ENCODE data around the gene RBPJ.

The RBPJ gene

DNA sequence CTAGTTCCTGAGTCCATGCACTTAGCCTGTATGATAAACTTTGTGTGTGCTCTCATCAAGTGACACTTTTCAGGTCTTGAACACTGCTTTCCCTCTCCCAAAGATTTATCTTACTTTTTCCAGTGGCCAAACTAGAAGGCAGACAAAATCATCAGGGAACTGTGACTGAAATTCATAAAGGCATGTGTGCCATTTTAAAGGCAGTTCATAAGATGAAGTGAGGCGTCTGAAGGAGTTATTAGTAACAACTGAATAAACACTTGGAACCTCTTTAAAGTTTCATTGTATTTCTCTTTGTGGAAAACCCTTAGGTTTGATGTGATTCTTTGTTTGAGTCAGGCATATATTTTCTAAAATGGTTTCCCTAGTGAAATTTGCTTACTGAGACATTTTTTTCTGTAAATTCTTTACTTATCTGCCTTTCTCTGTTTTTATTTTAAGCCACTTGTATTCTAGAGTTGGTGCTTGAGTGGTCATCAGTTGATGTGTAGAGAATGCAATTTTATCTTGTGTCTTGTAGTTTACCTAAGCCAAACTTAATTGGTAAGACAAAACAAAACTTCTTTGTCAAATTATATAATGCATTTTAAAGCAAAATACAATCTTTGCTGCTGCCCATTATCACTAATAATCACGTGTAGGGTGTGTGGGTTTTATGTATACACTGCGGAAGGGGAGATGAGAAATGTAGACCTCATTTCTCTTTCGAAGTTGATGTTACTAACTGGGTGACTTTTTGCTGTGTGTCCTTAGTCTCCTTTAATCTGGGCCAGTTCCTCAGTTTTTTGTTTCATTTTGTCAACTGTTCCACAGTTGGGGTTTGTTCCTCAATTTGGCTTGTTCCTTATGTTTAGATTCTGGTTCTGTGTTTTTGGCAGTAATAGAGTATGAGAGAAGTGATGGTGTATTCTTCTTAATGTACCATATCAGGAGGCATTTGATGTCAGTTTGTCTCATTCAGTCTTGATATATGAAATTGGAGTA lies 56.8 kb downstream of the RBPJ start:
- Histone ChIP-seq H3K79me2 (ENCODE audit: insufficient read depth, low read length) (peaks cover 13% of the 10 kb centered on the region), H3F3A (ENCODE audit: insufficient read depth) (no peaks in the 10 kb centered on the region), H2AFZ (ENCODE audit: low read depth, low read length, severe bottlenecking) (no peak overlapping the region), H3K9me3 (ENCODE audit: insufficient read depth, low read length) (no peaks in the 10 kb centered on the region), H3K27me3 (ENCODE audit: low read length) (no peaks in the 10 kb centered on the region), H3K9ac (ENCODE audit: low read length) (no peak overlapping the region), H3K9me2 (replicated peaks; ENCODE audit: insufficient read depth, low read length) (no peaks in the 10 kb centered on the region), H3K36me3 (ENCODE audit: low read length) (no peaks in the 10 kb centered on the region), H3K4me3 (ENCODE audit: insufficient read depth, low read length, poor library complexity, severe bottlenecking) (no peak overlapping the region), H4K20me1 (ENCODE audit: low read depth, low read length) (peaks cover 32% of the 10 kb centered on the region), H3K4me2 (ENCODE audit: low read depth, low read length, poor library complexity, severe bottlenecking) (no peak overlapping the region), H3K27ac (ENCODE audit: low read depth, low read length) (no peak overlapping the region)
- TF ChIP-seq EZH2phosphoT487 (conservative IDR thresholded peaks at IDR 0.05; ENCODE audit: low read length), result no peak
- TF ChIP-seq, protein P1, sequence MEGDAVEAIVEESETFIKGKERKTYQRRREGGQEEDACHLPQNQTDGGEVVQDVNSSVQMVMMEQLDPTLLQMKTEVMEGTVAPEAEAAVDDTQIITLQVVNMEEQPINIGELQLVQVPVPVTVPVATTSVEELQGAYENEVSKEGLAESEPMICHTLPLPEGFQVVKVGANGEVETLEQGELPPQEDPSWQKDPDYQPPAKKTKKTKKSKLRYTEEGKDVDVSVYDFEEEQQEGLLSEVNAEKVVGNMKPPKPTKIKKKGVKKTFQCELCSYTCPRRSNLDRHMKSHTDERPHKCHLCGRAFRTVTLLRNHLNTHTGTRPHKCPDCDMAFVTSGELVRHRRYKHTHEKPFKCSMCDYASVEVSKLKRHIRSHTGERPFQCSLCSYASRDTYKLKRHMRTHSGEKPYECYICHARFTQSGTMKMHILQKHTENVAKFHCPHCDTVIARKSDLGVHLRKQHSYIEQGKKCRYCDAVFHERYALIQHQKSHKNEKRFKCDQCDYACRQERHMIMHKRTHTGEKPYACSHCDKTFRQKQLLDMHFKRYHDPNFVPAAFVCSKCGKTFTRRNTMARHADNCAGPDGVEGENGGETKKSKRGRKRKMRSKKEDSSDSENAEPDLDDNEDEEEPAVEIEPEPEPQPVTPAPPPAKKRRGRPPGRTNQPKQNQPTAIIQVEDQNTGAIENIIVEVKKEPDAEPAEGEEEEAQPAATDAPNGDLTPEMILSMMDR (IDR thresholded peaks at IDR 0.05; ENCODE audit: insufficient read depth, low read length, poor library complexity, severe bottlenecking), result no peak

DNA sequence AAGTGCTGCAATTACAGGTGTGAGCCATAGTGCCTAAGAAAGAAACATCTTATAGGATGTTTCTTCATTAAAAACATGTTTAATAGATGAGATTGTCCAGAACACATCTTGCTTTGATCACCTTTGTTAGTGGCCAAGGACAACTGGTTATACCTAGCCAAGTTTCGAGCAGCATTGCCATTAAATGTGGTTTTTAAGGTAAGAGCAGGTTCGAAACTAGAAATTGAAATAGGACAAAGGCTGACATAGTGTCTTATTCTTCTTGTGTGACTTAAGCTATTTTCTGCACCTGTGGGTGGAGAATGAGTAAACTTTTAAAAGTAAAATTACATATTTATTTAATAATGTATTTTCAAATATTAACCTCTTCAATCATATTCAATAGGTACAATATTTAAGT lies 59.0 kb downstream of the RBPJ start:
- H3K27ac ChIP-seq (ENCODE audit: low read depth, low read length), result no peak overlapping the region
- H3K79me2 ChIP-seq (ENCODE audit: insufficient read depth, low read length), result peaks cover 11% of the 10 kb centered on the region
- H2AFZ ChIP-seq (ENCODE audit: low read depth, low read length, severe bottlenecking), result no peak overlapping the region
- H3K4me3 ChIP-seq (ENCODE audit: insufficient read depth, low read length, poor library complexity, severe bottlenecking), result no peak overlapping the region
- H3K9me3 ChIP-seq (ENCODE audit: insufficient read depth, low read length), result no peaks in the 10 kb centered on the region
- no peak overlapping the region for H3K9ac ChIP-seq (ENCODE audit: low read length)
- TF ChIP-seq EZH2phosphoT487 (conservative IDR thresholded peaks at IDR 0.05; ENCODE audit: low read length), result no peak
- TF ChIP-seq, protein P1 (IDR thresholded peaks at IDR 0.05; ENCODE audit: insufficient read depth, low read length, poor library complexity, severe bottlenecking), result no peak
- H3K36me3 ChIP-seq (ENCODE audit: low read length), result no peaks in the 10 kb centered on the region
- peaks cover 25% of the 10 kb centered on the region; the same call in 1 of the 2 replicates for H4K20me1 ChIP-seq (ENCODE audit: low read depth, low read length)
- H3K9me2 ChIP-seq (replicated peaks; ENCODE audit: insufficient read depth, low read length), result no peaks in the 10 kb centered on the region
- no peaks in the 10 kb centered on the region for H3K27me3 ChIP-seq (ENCODE audit: low read length)
- no peak overlapping the region for H3K4me2 ChIP-seq (ENCODE audit: low read depth, low read length, poor library complexity, severe bottlenecking)
- H3F3A ChIP-seq (ENCODE audit: insufficient read depth), result no peaks in the 10 kb centered on the region

DNA sequence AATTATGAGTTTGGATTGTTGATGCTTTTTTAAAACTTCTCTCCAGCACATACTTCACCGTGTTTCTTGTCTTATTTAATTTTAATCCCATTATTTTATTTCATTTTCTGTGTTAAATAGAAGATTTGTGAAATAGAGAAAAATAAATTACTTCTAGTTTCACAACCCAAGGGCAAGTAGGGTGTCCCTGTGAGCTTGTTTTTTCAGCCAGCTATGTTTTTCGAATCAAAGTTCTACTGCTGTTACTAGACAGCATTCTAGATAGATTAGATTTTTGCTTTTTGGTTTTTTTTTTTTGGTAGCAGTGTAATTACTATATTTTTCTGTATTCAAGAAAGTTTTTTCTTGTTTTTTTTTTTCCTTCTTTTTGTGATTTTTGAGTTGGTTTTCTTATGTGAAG lies 59.9 kb downstream of the RBPJ start:
- TF ChIP-seq, protein P1 (IDR thresholded peaks at IDR 0.05; ENCODE audit: insufficient read depth, low read length, poor library complexity, severe bottlenecking), result no peak
- TF ChIP-seq EZH2phosphoT487 (conservative IDR thresholded peaks at IDR 0.05; ENCODE audit: low read length), result no peak
- Histone ChIP-seq H3K9ac (ENCODE audit: low read length) (no peak overlapping the region), H3K4me3 (ENCODE audit: insufficient read depth, low read length, poor library complexity, severe bottlenecking) (no peak overlapping the region), H3K27me3 (ENCODE audit: low read length) (no peaks in the 10 kb centered on the region), H3K79me2 (ENCODE audit: insufficient read depth, low read length) (peaks cover 11% of the 10 kb centered on the region), H2AFZ (ENCODE audit: low read depth, low read length, severe bottlenecking) (no peak overlapping the region), H3K27ac (ENCODE audit: low read depth, low read length) (no peak overlapping the region), H3F3A (ENCODE audit: insufficient read depth) (no peaks in the 10 kb centered on the region), H3K4me2 (ENCODE audit: low read depth, low read length, poor library complexity, severe bottlenecking) (no peak overlapping the region), H3K36me3 (ENCODE audit: low read length) (no peaks in the 10 kb centered on the region), H3K9me3 (ENCODE audit: insufficient read depth, low read length) (no peaks in the 10 kb centered on the region), H4K20me1 (ENCODE audit: low read depth, low read length) (peaks cover 20% of the 10 kb centered on the region; the same call in 1 of the 2 replicates), H3K9me2 (replicated peaks; ENCODE audit: insufficient read depth, low read length) (no peaks in the 10 kb centered on the region)
